IMR-90 (cell line): Measurements from ENCODE around the gene PCED1B. TPM values are rescaled to one million over a fixed set of nuclear protein-coding genes. Genes with fewer than 3 reads are reported as not detected.

ENCODE experiments used
- ATAC-seq: fragments of 200-7000 bp; cut with Tn5 transposase; 2 replicates; pipeline ENCODE4 v1.9.1; 2020; ENCODE audit warnings: low read depth, mild to moderate bottlenecking, moderate library complexity
- BruUV-seq: library from RNA; stranded (reverse); fragments of 400-500 nt; replicated peaks from 2 replicates; lab custom pipeline; 2021; lab: Mats Ljungman, UMichigan
- CTCF ChIA-PET: fragments of 300-600 bp; formaldehyde crosslinking; extraction: SDS; loops from one replicate; lab custom pipeline; 2021; ENCODE audit warnings: antibody characterized with exemption; lab: Yijun Ruan, JAX
- POLR2A ChIA-PET: fragments of 300-600 bp; sonication (Branson Sonifier 250); formaldehyde crosslinking; loops from one replicate; lab custom pipeline; 2022; ENCODE audit warnings: antibody characterized with exemption; ENCODE audit not compliant: unreplicated experiment; lab: Charles Lee
- DNase-seq: peaks from one replicate; pipeline ENCODE4 v3.0.0; 2013
- H2AFZ ChIP-seq: replicated peaks from 2 replicates; pipeline ENCODE3; 2013; ENCODE audit warnings: low read length, mild to moderate bottlenecking; ENCODE audit not compliant: poor library complexity
- H2AK5ac ChIP-seq: 2 replicates; pipeline ENCODE4 v1.6.1; 2013; ENCODE audit warnings: low read depth, low read length, inconsistent platforms
- H2AK9ac ChIP-seq: replicated peaks from 2 replicates; pipeline ENCODE3; 2013; ENCODE audit warnings: mild to moderate bottlenecking, low read depth, low read length, moderate library complexity; ENCODE audit not compliant: poor library complexity
- H2BK120ac ChIP-seq: 2 replicates; pipeline ENCODE4 v1.6.1; 2013; ENCODE audit warnings: low read depth, low read length, inconsistent platforms
- H2BK15ac ChIP-seq: 3 replicates; pipeline ENCODE4 v1.6.1; 2013; ENCODE audit warnings: low read depth, low read length, inconsistent platforms
- H2BK20ac ChIP-seq: 2 replicates; pipeline ENCODE4 v1.6.1; 2013; ENCODE audit warnings: low read depth, mild to moderate bottlenecking, inconsistent platforms, low read length, moderate library complexity
- H2BK5ac ChIP-seq: 2 replicates; pipeline ENCODE4 v1.6.1; 2013; ENCODE audit warnings: mild to moderate bottlenecking, low read depth, low read length, inconsistent platforms; ENCODE audit not compliant: poor library complexity, severe bottlenecking
- H3K14ac ChIP-seq: replicated peaks from 2 replicates; pipeline ENCODE4 v1.6.1; 2013; ENCODE audit warnings: low read depth, low read length, inconsistent platforms
- H3K18ac ChIP-seq: 2 replicates; pipeline ENCODE4 v1.6.1; 2013; ENCODE audit warnings: low read depth, low read length, control low read depth
- H3K23ac ChIP-seq: 2 replicates; pipeline ENCODE4 v1.6.1; 2013; ENCODE audit warnings: low read depth, low read length, inconsistent platforms
- H3K27ac ChIP-seq: 2 replicates; pipeline ENCODE4 v1.5.1; 2013; ENCODE audit warnings: mild to moderate bottlenecking, control low read depth, low read length; ENCODE audit not compliant: insufficient read depth
- H3K27me3 ChIP-seq: 2 replicates; pipeline ENCODE4 v1.6.1; 2013; ENCODE audit warnings: low read length; ENCODE audit not compliant: control insufficient read depth, insufficient read depth
- H3K36me3 ChIP-seq: 2 replicates; pipeline ENCODE4 v1.6.1; 2013; ENCODE audit warnings: low read length, mixed read lengths; ENCODE audit not compliant: control insufficient read depth, insufficient read depth
- H3K4ac ChIP-seq: 2 replicates; pipeline ENCODE4 v1.6.1; 2013; ENCODE audit warnings: low read depth, low read length, inconsistent platforms
- H3K4me1 ChIP-seq: 2 replicates; pipeline ENCODE4 v1.6.1; 2013; ENCODE audit warnings: low read length, mixed read lengths; ENCODE audit not compliant: control insufficient read depth, insufficient read depth
- H3K4me2 ChIP-seq: 2 replicates; pipeline ENCODE4 v1.6.1; 2013; ENCODE audit warnings: low read depth, mild to moderate bottlenecking, control low read depth, low read length, moderate library complexity
- H3K4me3 ChIP-seq: 2 replicates; pipeline ENCODE4 v1.5.1; 2013; ENCODE audit warnings: low read depth, mild to moderate bottlenecking, control low read depth, low read length, moderate library complexity; ENCODE audit not compliant: insufficient read depth
- H3K56ac ChIP-seq: 2 replicates; pipeline ENCODE4 v1.6.1; 2013; ENCODE audit warnings: low read length, inconsistent platforms; ENCODE audit not compliant: insufficient read depth; ENCODE audit errors: extremely low read depth
- H3K79me1 ChIP-seq, 2 experiments: 2 replicates each; pipeline ENCODE4 v1.6.1; 2013; ENCODE audit warnings: low read length in 2 of 2, inconsistent platforms in 1 of 2, low read depth in 1 of 2
- H3K9ac ChIP-seq: 2 replicates; pipeline ENCODE4 v1.6.1; 2013; ENCODE audit warnings: low read depth, low read length, control low read depth
- H3K9me1 ChIP-seq: 2 replicates; pipeline ENCODE4 v1.6.1; 2013; ENCODE audit warnings: low read length, inconsistent platforms; ENCODE audit not compliant: insufficient read depth
- H3K9me3 ChIP-seq: 2 replicates; pipeline ENCODE4 v1.6.1; 2013; ENCODE audit warnings: low read length; ENCODE audit not compliant: control insufficient read depth, insufficient read depth
- H4K20me1 ChIP-seq: 2 replicates; pipeline ENCODE4 v1.6.1; 2013; ENCODE audit warnings: low read length, inconsistent platforms; ENCODE audit not compliant: insufficient read depth
- H4K5ac ChIP-seq: 2 replicates; pipeline ENCODE4 v1.6.1; 2013; ENCODE audit warnings: mild to moderate bottlenecking, low read depth, low read length, control low read depth
- H4K8ac ChIP-seq, 2 experiments: 2 replicates each; pipeline ENCODE4 v1.6.1; 2013; ENCODE audit warnings: low read depth in 2 of 2, low read length in 2 of 2, control low read depth in 1 of 2, inconsistent platforms in 1 of 2
- H4K91ac ChIP-seq: 2 replicates; pipeline ENCODE4 v1.6.1; 2013; ENCODE audit warnings: low read depth, low read length, inconsistent platforms; ENCODE audit not compliant: insufficient read depth
- FOS ChIP-seq: fragments of 150-350 bp; IDR thresholded peaks from 2 replicates; pipeline ENCODE4 v1.6.1; 2016; ENCODE audit warnings: low read depth, low read length
- SMC3 ChIP-seq: fragments of 150-350 bp; IDR thresholded peaks from 2 replicates; pipeline ENCODE4 v1.6.1; 2016; ENCODE audit warnings: low read depth, mild to moderate bottlenecking, antibody characterized with exemption, low read length, moderate library complexity
- WGBS, 2 experiments: methylation state at CpG; one replicate each; pipeline versions ENCODE4 v1.1.5 to v1.1.7; 2013; ENCODE audit warnings: missing lambda C conversion rate in 2 of 2; ENCODE audit not compliant: insufficient read length in 1 of 2; ENCODE audit errors: extremely low coverage in 2 of 2; 5-methylcytosine and 5-hydroxymethylcytosine counted together
- dilution Hi-C: fragments of 300-500 bp; cut with HindIII; formaldehyde crosslinking; loops from one replicate; pipeline ENCODE4 v1.14.3; 2018; ENCODE audit warnings: low sequenced_read_pairs; ENCODE audit not compliant: unreplicated experiment
- in situ Hi-C: fragments of 300-500 bp; cut with MboI; formaldehyde crosslinking; loops from 3 replicates; pipeline ENCODE4 v1.14.3; 2019; ENCODE audit warnings: low sequenced_read_pairs, inconsistent platforms, mixed read lengths
- intact Hi-C: fragments of 100-400 bp; cut with micrococcal nuclease; formaldehyde crosslinking; loops from 2 replicates; pipeline ENCODE4 v1.10.0; 2022
- polyA plus RNA-seq, 3 experiments: library from polyadenylated mRNA; depleted of rRNA; stranded (reverse); fragments of >200 nt; gene quantifications; 2 replicates each; pipeline ENCODE4 v1.2.3, GENCODE V29; 2012; ENCODE audit warnings: low replicate concordance in 1 of 3
- total RNA-seq: library from RNA; depleted of rRNA; stranded (reverse); fragments of >200 nt; gene quantifications from 2 replicates; pipeline ENCODE4 v1.2.3, GENCODE V29; 2012

The PCED1B gene
- total and polyA plus RNA-seq, 2 of the 4 experiments (the other 2 are of a cell fraction) = 0.36 to 2.6 TPM

- ATAC-seq (peak; percentile 45; the same call in 1 of the 2 replicates), DNase-seq (peak; percentile 74)
- H3K27me3 ChIP-seq = no peaks in the 10 kb centered on the region
- ChIA-PET CTCF (interaction anchor here (1.2 to 1.3 kb wide), 2 partner anchors 11 to 17 kb away, joined by 3 to 5 read pairs; no protein-coding TSS in a partner anchor), POLR2A (no interaction called here)
- peak overlapping the region; percentile 36; the same call in 1 of the 2 replicates for H2AK5ac ChIP-seq
- no peak overlapping the region for H3K4me3 ChIP-seq
- H4K8ac ChIP-seq = peak overlapping the region in 1 of 2 experiments; percentile 28; a peak in 1 of 4 replicates
- peak overlapping the region; percentile 23 for H2BK5ac ChIP-seq
- H4K20me1 ChIP-seq = no peaks in the 10 kb centered on the region
- BruUV-seq = no TSS peak
- H3K18ac ChIP-seq = peak overlapping the region; percentile 14; the same call in 1 of the 2 replicates
- in situ Hi-C loops = no loop called here
- H3K27ac ChIP-seq = no peak overlapping the region
- H3K9ac ChIP-seq = no peak overlapping the region
- peak overlapping the region; percentile 52 for H2AFZ ChIP-seq
- peak overlapping the region; percentile 67 for H3K14ac ChIP-seq
- H2BK120ac ChIP-seq = peak overlapping the region; percentile 18; the same call in 1 of the 2 replicates
- no peaks in the 10 kb centered on the region for H3K9me3 ChIP-seq
- peaks cover 8% of the 10 kb centered on the region for H3K9me1 ChIP-seq
- peak overlapping the region; percentile 37 for H3K4ac ChIP-seq
- peak overlapping the region; percentile 43; the same call in 1 of the 2 replicates for H3K23ac ChIP-seq
- H3K79me1 ChIP-seq = peaks cover 0 to 6% of the 10 kb centered on the region in 2 experiments; a peak in 1 of 4 replicates
- H2BK20ac ChIP-seq = peak overlapping the region; percentile 57; the same call in 1 of the 2 replicates
- peak overlapping the region; percentile 10; the same call in 1 of the 2 replicates for H3K4me2 ChIP-seq
- intact Hi-C loops = no loop called here
- no peak overlapping the region; the same call in 2 of the 3 replicates for H2BK15ac ChIP-seq
- H3K56ac ChIP-seq = no peak overlapping the region
- no peak overlapping the region; the same call in 1 of the 2 replicates for H4K5ac ChIP-seq
- H2AK9ac ChIP-seq = no peak overlapping the region
- no peak overlapping the region for H4K91ac ChIP-seq
- no peaks in the 10 kb centered on the region for H3K36me3 ChIP-seq
- dilution Hi-C loops = no loop called here
- WGBS, 2 experiments = no CpG with 5 or more reads among the region's 3 CpGs
- H3K4me1 ChIP-seq = peaks cover 16% of the 10 kb centered on the region
- no peak for TF ChIP-seq SMC3
- peak; percentile 30; the same call in 1 of the 2 replicates for TF ChIP-seq FOS
These were observed 110.9 kb downstream of the PCED1B start for GRCh38 chr12:47190271-47190750.
